Measurements from ENCODE around the gene TBXAS1. TPM values are rescaled to one million over a fixed set of nuclear protein-coding genes. Genes with fewer than 3 reads are reported as not detected.

Gene TBXAS1
- total RNA-seq, 2 experiments from 2014 or later = 1.5 to 1.8 TPM

- POLR2A ChIA-PET = interaction anchor here (1.0 kb wide), 1 partner anchor 313 kb away, joined by 4 read pairs; no protein-coding TSS in a partner anchor
- CTCF ChIA-PET = no interaction called here
Observed at GRCh38 chr7:139960157-139960556, 131.1 kb downstream of the TBXAS1 start.

- CTCF ChIA-PET = no interaction called here
- POLR2A ChIA-PET = no interaction called here
Observed at GRCh38 chr7:139965942-139966628, 137.0 kb downstream of the TBXAS1 start.

GRCh38 chr7:139966949-139967348 lies 137.9 kb downstream of the TBXAS1 start:
- POLR2A ChIA-PET = no interaction called here
- CTCF ChIA-PET = no interaction called here

- ChIA-PET CTCF (no interaction called here), POLR2A (no interaction called here)
Observed at GRCh38 chr7:139968931-139969330, 139.9 kb downstream of the TBXAS1 start.

GRCh38 chr7:139972029-139972428 lies 143.0 kb downstream of the TBXAS1 start:
- CTCF ChIA-PET = no interaction called here
- POLR2A ChIA-PET = no interaction called here

GRCh38 chr7:139973101-139974050 lies 144.3 kb downstream of the TBXAS1 start:
- POLR2A ChIA-PET = no interaction called here
- CTCF ChIA-PET = interaction anchor here (0.5 kb wide), 1 partner anchor 24 kb away, joined by 4 read pairs; no protein-coding TSS in a partner anchor

GRCh38 chr7:139974179-139974811 lies 145.2 kb downstream of the TBXAS1 start:
- POLR2A ChIA-PET = no interaction called here
- CTCF ChIA-PET = interaction anchor here (0.5 kb wide), 1 partner anchor 25 kb away, joined by 4 read pairs; no protein-coding TSS in a partner anchor

- POLR2A ChIA-PET = no interaction called here
- CTCF ChIA-PET = no interaction called here
Observed at GRCh38 chr7:139976055-139976837, 147.2 kb downstream of the TBXAS1 start.

- CTCF ChIA-PET = no interaction called here
- POLR2A ChIA-PET = no interaction called here
Observed at GRCh38 chr7:139976838-139977656, 148.0 kb downstream of the TBXAS1 start.

- ChIA-PET POLR2A (no interaction called here), CTCF (no interaction called here)
Observed at GRCh38 chr7:139981511-139981895, 152.4 kb downstream of the TBXAS1 start.

- ChIA-PET CTCF (no interaction called here), POLR2A (no interaction called here)
Observed at GRCh38 chr7:139982927-139983920, 154.2 kb downstream of the TBXAS1 start.

GRCh38 chr7:139984642-139985539 lies 155.8 kb downstream of the TBXAS1 start:
- POLR2A ChIA-PET = no interaction called here
- CTCF ChIA-PET = no interaction called here

GRCh38 chr7:139985811-139986210 lies 156.7 kb downstream of the TBXAS1 start:
- CTCF ChIA-PET = no interaction called here
- POLR2A ChIA-PET = no interaction called here

- CTCF ChIA-PET = interaction anchor here (0.5 to 1.2 kb wide), 2 partner anchors 10 to 89 kb away, joined by 3 to 4 read pairs; no protein-coding TSS in a partner anchor
Observed at GRCh38 chr7:139987691-139988516, 158.8 kb downstream of the TBXAS1 start.

GRCh38 chr7:139989366-139990141 lies 160.5 kb downstream of the TBXAS1 start:
- POLR2A ChIA-PET = no interaction called here
- CTCF ChIA-PET = interaction anchor here (1.0 kb wide), 1 partner anchor 9 kb away, joined by 3 read pairs; no protein-coding TSS in a partner anchor

More at GRCh38 chr7:139987691-139988516, 158.8 kb downstream of the TBXAS1 start:
- POLR2A ChIA-PET = no interaction called here
